Measurements from ENCODE around the gene RBMS3. TPM values are rescaled to one million over a fixed set of nuclear protein-coding genes. Genes with fewer than 3 reads are reported as not detected.
"Not testable (repeated sequence)": the region's sequence is repeated elsewhere in the genome, so short reads cannot be mapped to it uniquely, and the experiment has no call there.

Gene RBMS3
- total RNA-seq, 2 donors from 2014 or later: 1.4 to 3.5 TPM

GRCh38 chr3:29473481-29474170 lies 192.8 kb downstream of the RBMS3 start:
- not testable (repeated sequence) for H3K4me1 Mint-ChIP-seq (ENCODE audit: low read depth in 2 of 2); H3K27me3 Mint-ChIP-seq; DNase-seq (ENCODE audit: low spot score); H3K27ac Mint-ChIP-seq; ATAC-seq; H3K9me3 Mint-ChIP-seq; H3K4me3 Mint-ChIP-seq; H3K36me3 Mint-ChIP-seq

GRCh38 chr3:29475305-29475840 lies 194.5 kb downstream of the RBMS3 start:
- H3K9me3 Mint-ChIP-seq: peaks cover 3% of the 10 kb centered on the region
- H3K27ac Mint-ChIP-seq: no peak overlapping the region
- no peaks in the 10 kb centered on the region for H3K36me3 Mint-ChIP-seq
- no peak for ATAC-seq
- no peak for DNase-seq (ENCODE audit: low spot score)
- no peaks in the 10 kb centered on the region for H3K27me3 Mint-ChIP-seq
- H3K4me1 Mint-ChIP-seq (ENCODE audit: low read depth in 2 of 2): no peaks in the 10 kb centered on the region
- no peak overlapping the region for H3K4me3 Mint-ChIP-seq

- DNase-seq (ENCODE audit: low spot score) (no peak), ATAC-seq (no peak)
- H3K27ac Mint-ChIP-seq: no peak overlapping the region
- H3K9me3 Mint-ChIP-seq: peaks cover 7% of the 10 kb centered on the region
- no peaks in the 10 kb centered on the region for H3K27me3 Mint-ChIP-seq
- H3K36me3 Mint-ChIP-seq: no peaks in the 10 kb centered on the region
- no peaks in the 10 kb centered on the region for H3K4me1 Mint-ChIP-seq (ENCODE audit: low read depth in 2 of 2)
- H3K4me3 Mint-ChIP-seq: no peak overlapping the region
Measured at GRCh38 chr3:29475854-29476253, 195.0 kb downstream of the RBMS3 start.

GRCh38 chr3:29478611-29479010 lies 197.7 kb downstream of the RBMS3 start:
- no peaks in the 10 kb centered on the region for H3K4me1 Mint-ChIP-seq (ENCODE audit: low read depth in 2 of 2)
- no peaks in the 10 kb centered on the region for H3K36me3 Mint-ChIP-seq
- no peak overlapping the region for H3K4me3 Mint-ChIP-seq
- H3K9me3 Mint-ChIP-seq: peaks cover 12% of the 10 kb centered on the region
- DNase-seq (ENCODE audit: low spot score) (no peak), ATAC-seq (no peak)
- no peak overlapping the region for H3K27ac Mint-ChIP-seq
- H3K27me3 Mint-ChIP-seq: no peaks in the 10 kb centered on the region

GRCh38 chr3:29481249-29481648 lies 200.4 kb downstream of the RBMS3 start:
- H3K27ac Mint-ChIP-seq: no peak overlapping the region
- H3K4me3 Mint-ChIP-seq: no peak overlapping the region
- no peaks in the 10 kb centered on the region for H3K27me3 Mint-ChIP-seq
- peaks cover 15% of the 10 kb centered on the region for H3K9me3 Mint-ChIP-seq
- no peaks in the 10 kb centered on the region for H3K36me3 Mint-ChIP-seq
- H3K4me1 Mint-ChIP-seq (ENCODE audit: low read depth in 2 of 2): no peaks in the 10 kb centered on the region
- no peak for ATAC-seq
- no peak for DNase-seq (ENCODE audit: low spot score)

- ATAC-seq (no peak), DNase-seq (ENCODE audit: low spot score) (no peak)
- Mint-ChIP-seq H3K4me1 (ENCODE audit: low read depth in 2 of 2) (no peaks in the 10 kb centered on the region), H3K27ac (no peak overlapping the region), H3K36me3 (no peaks in the 10 kb centered on the region), H3K9me3 (peaks cover 15% of the 10 kb centered on the region), H3K27me3 (no peaks in the 10 kb centered on the region), H3K4me3 (no peak overlapping the region)
Measured at GRCh38 chr3:29481969-29482767, 201.3 kb downstream of the RBMS3 start.

DNA sequence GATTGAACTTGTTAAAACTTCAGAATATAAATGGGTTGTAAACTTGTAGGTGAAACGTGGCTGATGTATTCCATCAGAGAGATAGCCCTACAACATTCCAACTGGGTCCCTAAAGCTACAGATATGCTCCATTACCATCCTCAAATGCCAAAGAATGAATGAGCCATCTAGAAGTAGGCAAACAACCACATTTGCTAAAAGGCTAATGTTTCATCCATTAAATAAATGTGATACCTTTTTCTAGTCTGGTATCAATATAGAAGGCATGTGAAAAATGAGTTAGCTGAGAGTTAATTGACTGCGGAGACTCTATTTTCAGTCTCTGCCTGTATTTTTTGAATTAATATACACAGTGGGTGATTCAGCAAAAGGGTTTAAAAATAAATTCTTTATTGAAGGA lies 203.8 kb downstream of the RBMS3 start:
- Mint-ChIP-seq H3K36me3 (no peaks in the 10 kb centered on the region), H3K4me1 (ENCODE audit: low read depth in 2 of 2) (no peaks in the 10 kb centered on the region), H3K27ac (no peak overlapping the region), H3K9me3 (peaks cover 20% of the 10 kb centered on the region), H3K27me3 (no peaks in the 10 kb centered on the region), H3K4me3 (no peak overlapping the region)
- DNase-seq (ENCODE audit: low spot score): no peak
- no peak for ATAC-seq

DNA sequence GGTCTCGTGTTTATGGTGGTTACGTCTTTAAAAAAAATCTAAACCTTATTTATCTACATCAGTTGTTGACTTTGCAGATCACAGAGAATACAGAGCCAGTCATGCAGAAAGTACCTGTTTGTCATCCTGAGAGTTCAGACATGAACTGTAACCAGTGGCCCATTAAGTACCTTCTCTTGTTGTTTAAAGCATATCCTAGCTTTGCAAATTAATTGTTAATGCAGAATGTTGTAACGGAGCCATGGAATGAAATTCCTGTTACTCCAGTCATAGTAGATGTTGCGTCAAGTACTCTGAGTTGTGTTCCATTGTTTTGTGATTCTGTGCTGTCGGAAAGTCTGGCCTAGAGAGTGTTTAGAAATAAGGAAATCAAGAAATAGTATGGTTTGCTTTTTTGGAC lies 205.2 kb downstream of the RBMS3 start:
- Mint-ChIP-seq H3K4me1 (ENCODE audit: low read depth in 2 of 2) (no peaks in the 10 kb centered on the region), H3K27me3 (no peaks in the 10 kb centered on the region), H3K9me3 (peaks cover 17% of the 10 kb centered on the region), H3K4me3 (no peak overlapping the region), H3K27ac (no peak overlapping the region), H3K36me3 (peaks cover 5% of the 10 kb centered on the region)
- DNase-seq (ENCODE audit: low spot score) (no peak), ATAC-seq (no peak)

GRCh38 chr3:29486917-29487316 lies 206.0 kb downstream of the RBMS3 start:
- DNase-seq (ENCODE audit: low spot score): no peak
- Mint-ChIP-seq H3K27me3 (no peaks in the 10 kb centered on the region), H3K4me1 (ENCODE audit: low read depth in 2 of 2) (no peaks in the 10 kb centered on the region), H3K4me3 (no peak overlapping the region), H3K27ac (no peak overlapping the region), H3K9me3 (peaks cover 16% of the 10 kb centered on the region), H3K36me3 (peaks cover 5% of the 10 kb centered on the region)
- ATAC-seq: no peak

GRCh38 chr3:29488922-29489321 lies 208.1 kb downstream of the RBMS3 start:
- peaks cover 5% of the 10 kb centered on the region for H3K36me3 Mint-ChIP-seq
- no peak for ATAC-seq

GRCh38 chr3:29493109-29493508 lies 212.2 kb downstream of the RBMS3 start:
- Mint-ChIP-seq H3K36me3 (peaks cover 5% of the 10 kb centered on the region), H3K9me3 (peaks cover 22% of the 10 kb centered on the region), H3K4me1 (ENCODE audit: low read depth in 2 of 2) (no peaks in the 10 kb centered on the region), H3K4me3 (no peak overlapping the region), H3K27me3 (no peaks in the 10 kb centered on the region), H3K27ac (no peak overlapping the region)
- DNase-seq (ENCODE audit: low spot score) (no peak), ATAC-seq (no peak)

More at GRCh38 chr3:29488922-29489321, 208.1 kb downstream of the RBMS3 start:
- H3K27ac Mint-ChIP-seq: no peak overlapping the region
- H3K4me3 Mint-ChIP-seq: no peak overlapping the region
- no peaks in the 10 kb centered on the region for H3K4me1 Mint-ChIP-seq (ENCODE audit: low read depth in 2 of 2)
- H3K9me3 Mint-ChIP-seq: peaks cover 17% of the 10 kb centered on the region
- no peaks in the 10 kb centered on the region for H3K27me3 Mint-ChIP-seq
- DNase-seq (ENCODE audit: low spot score): no peak

- ATAC-seq: no peak
- H3K4me1 Mint-ChIP-seq (ENCODE audit: low read depth in 2 of 2): no peaks in the 10 kb centered on the region
- no peak overlapping the region for H3K27ac Mint-ChIP-seq
- H3K27me3 Mint-ChIP-seq: no peaks in the 10 kb centered on the region
- H3K9me3 Mint-ChIP-seq: peaks cover 17% of the 10 kb centered on the region
- DNase-seq (ENCODE audit: low spot score): no peak
- H3K36me3 Mint-ChIP-seq: peaks cover 5% of the 10 kb centered on the region
- H3K4me3 Mint-ChIP-seq: no peak overlapping the region
Measured at GRCh38 chr3:29494305-29495036, 213.6 kb downstream of the RBMS3 start.

DNA sequence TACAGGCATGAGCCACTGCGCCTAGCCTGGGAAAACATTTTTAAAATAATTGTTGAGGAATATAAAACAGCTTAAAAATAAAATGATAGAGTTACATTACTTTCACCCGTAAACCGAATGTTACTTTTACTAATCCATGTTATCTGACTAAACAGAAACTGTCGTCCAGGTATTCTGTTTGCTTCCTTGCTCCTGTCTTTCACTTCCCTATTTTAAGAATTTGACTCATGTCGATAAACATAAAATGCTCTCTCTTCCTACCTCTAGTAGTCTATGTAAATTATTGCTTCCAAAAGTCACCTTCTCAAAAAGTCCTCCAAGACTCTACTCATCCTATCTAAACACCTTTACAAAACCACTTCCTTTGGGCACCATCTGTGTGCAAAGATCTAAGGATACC lies 216.4 kb downstream of the RBMS3 start:
- Mint-ChIP-seq H3K27me3 (no peaks in the 10 kb centered on the region), H3K36me3 (no peaks in the 10 kb centered on the region), H3K4me1 (ENCODE audit: low read depth in 2 of 2) (no peaks in the 10 kb centered on the region), H3K4me3 (no peak overlapping the region), H3K27ac (no peak overlapping the region), H3K9me3 (peaks cover 15% of the 10 kb centered on the region)
- DNase-seq (ENCODE audit: low spot score) (no peak), ATAC-seq (no peak)

GRCh38 chr3:29502771-29503170 lies 221.9 kb downstream of the RBMS3 start:
- Mint-ChIP-seq H3K27me3 (no peaks in the 10 kb centered on the region), H3K4me1 (ENCODE audit: low read depth in 2 of 2) (no peaks in the 10 kb centered on the region), H3K36me3 (no peaks in the 10 kb centered on the region), H3K27ac (no peak overlapping the region), H3K4me3 (no peak overlapping the region), H3K9me3 (peaks cover 21% of the 10 kb centered on the region)
- DNase-seq (ENCODE audit: low spot score): no peak
- ATAC-seq: no peak
